M059J (cell line): Measurements from ENCODE around the gene LHX2. TPM values are rescaled to one million over a fixed set of nuclear protein-coding genes. Genes with fewer than 3 reads are reported as not detected.

Source experiments
- DNase-seq: peaks from one replicate; pipeline ENCODE4 v3.0.0-alpha.2; 2012; ENCODE audit warnings: low read depth
- total RNA-seq: library from RNA; depleted of rRNA; stranded (reverse); fragments of >200 nt; shearing (Covaris generic); gene quantifications from 2 replicates; pipeline ENCODE4 v1.2.3, GENCODE V29; 2014

The LHX2 gene
- total RNA-seq, 1 experiment from 2014 or later, result 5.3 TPM

- DNase-seq, result no peak
Observed at GRCh38 chr9:124032247-124032646, 20.7 kb downstream of the LHX2 start.

DNA sequence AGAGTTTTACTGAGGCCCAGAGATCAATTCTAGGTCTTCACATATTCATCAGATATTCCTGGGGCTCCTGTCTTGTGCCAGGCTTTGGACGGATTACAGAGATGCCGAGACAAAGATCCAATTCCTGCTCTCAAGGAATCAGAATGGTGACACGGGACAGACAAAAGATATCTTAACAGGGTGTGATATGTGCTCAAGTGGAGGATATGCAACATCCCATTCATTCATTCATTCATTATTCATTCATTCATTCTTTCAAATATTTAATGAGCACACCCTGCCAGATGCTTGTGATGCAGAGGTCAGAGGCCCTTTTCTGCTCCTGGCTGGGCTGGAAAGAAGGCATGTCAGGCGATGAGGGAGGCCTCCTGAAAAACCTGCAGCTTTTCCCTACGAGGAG, 21.8 kb downstream of the LHX2 start:
- no peak for DNase-seq

GRCh38 chr9:124033967-124034366, 22.4 kb downstream of the LHX2 start:
- no peak for DNase-seq

GRCh38 chr9:124035001-124035650, 23.6 kb downstream of the LHX2 start:
- no peak for DNase-seq

GRCh38 chr9:124036578-124036977, 25.0 kb downstream of the LHX2 start:
- no peak for DNase-seq

DNA sequence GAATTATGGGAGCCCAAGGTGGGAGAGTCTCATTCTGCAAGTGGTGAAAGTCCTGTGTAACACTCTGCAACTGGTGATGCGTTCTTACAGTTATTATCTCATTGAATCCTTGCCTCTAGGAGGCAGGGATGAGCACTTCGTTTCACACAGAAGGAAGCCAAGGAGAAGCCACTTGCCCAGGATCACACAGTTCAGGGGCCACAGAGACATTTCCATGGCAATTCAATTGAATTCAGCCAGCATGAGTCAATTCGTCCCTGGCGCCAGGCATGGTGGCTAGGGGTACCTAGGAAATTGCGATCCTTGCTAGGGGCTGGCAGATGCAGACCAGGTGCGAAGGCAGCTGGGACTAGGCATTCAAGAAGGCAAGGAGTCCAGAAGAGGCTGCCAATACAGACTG, 26.2 kb downstream of the LHX2 start:
- peak; percentile 50 for DNase-seq

- peak; percentile 60 for DNase-seq
Observed at GRCh38 chr9:124038239-124038638, 26.7 kb downstream of the LHX2 start.

- no peak for DNase-seq
Observed at GRCh38 chr9:124038790-124039633, 27.4 kb downstream of the LHX2 start.

- DNase-seq, result peak; percentile 74
Observed at GRCh38 chr9:124040186-124040931, 28.8 kb downstream of the LHX2 start.

- peak; percentile 19 for DNase-seq
Observed at GRCh38 chr9:124040935-124041816, 29.6 kb downstream of the LHX2 start.

DNA sequence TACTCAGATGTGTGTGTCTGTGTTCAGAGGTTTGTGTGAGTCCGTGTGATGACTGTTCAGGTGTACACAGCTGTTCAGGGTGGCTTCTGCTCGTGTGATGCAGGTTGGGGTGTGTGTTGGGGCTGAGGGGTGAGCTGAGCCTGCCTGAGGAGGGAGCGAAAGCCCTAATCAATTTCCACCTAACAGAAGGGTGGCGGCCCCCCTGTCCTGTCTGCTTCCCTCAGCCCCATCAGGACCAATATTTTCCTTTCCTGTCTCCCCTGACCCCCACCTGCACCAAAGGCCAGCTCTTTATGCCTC, 30.2 kb downstream of the LHX2 start:
- DNase-seq, result no peak

GRCh38 chr9:124042201-124042721, 30.7 kb downstream of the LHX2 start:
- peak; percentile 33 for DNase-seq

DNA sequence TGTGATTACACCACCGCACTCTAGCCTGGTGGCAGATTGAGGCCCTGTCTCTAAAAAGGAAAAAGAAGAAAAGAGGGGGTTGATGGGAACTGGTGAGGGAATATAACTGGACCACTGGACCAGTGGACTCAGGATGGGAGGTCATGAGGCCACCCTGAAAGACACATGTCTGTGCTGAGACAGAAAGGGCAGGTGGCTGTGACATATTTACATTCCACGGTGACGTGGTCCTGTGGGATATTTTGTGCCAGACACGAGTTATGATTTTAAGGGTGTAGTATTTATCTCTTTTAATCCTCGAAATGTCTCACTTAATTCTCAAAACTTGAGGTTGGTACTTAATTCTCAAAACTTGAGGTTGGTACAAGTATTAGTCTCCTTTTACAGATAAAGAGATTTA, 32.9 kb downstream of the LHX2 start:
- DNase-seq, result no peak

DNA sequence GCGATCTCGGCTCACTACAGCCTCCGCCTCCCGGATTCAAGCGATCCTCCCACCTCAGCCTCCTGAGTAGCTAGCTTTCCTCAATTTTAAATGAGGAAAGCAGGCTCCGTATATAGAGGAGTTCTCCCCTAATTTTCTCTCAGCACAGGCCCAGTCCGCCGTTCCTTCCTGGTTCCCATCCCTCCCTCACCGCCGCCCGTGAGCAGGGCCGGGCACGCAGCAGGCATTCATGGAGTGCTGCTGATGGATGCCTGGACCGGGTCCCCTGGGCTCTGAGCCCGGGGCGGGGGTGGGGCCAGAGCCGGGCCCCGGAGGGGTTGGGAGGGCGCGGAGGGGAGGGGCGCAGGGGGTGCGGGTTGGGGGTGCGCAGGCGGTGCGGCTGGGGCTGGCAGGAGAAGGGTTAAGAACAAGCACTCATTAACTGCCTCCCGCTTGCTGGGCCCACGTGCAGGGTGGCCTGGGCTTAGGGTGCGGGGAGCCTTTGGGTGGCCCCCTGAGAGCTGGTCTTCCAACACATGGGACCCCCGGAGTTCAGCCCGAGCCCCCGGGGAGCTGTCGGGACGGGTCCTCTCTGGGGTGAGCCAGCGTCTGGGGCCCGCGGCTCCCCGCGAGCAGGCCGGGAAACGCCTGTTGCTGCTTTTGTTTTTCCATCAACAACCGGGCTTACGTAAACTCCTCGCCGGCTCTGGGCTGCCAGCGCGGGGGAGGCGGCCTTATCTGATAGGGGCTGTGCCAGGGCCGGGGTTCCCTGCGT, 33.7 kb downstream of the LHX2 start:
- peak; percentile 35 for DNase-seq

- DNase-seq, result no peak
Observed at GRCh38 chr9:124045830-124046177, 34.2 kb downstream of the LHX2 start.

DNA sequence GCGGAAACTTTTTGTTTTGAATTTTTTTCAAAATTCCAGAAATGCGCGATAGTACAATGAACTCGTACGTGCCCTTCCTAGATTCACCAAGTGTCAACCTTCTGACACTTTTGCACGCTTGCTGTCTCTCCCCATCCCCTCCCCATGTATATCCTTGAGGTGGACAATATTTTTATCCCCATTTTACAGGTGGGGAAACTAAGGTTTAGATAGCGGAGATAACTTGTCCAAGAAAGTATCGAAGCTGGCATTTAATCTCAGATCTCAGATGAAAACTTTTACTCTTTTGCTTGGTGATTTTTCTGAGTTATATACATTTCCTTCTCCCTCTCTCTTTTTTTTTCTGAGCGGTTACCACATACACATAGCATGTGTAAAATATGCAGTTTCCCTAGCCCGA, 34.6 kb downstream of the LHX2 start:
- DNase-seq, result no peak

DNA sequence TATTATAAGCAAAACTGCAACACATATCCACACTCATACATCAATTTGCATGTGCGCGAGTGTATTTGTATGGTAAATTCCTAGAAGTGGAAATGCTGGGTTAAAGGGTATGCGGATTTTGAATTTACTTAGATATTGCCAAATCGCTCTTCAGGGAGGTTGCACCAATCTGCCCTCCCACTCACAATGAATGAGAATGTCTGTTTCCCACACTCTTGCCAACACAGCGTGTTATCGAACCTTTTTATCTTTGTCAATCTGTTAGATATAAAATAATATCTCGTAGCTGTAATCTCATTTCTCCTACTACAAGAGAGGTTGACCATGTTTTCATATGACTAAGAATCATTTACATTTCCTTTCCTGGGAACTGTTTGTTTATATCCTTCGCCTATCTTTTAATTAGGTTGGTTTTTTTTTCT, 35.7 kb downstream of the LHX2 start:
- no peak for DNase-seq

- DNase-seq, result no peak
Observed at GRCh38 chr9:124050955-124051354, 39.4 kb downstream of the LHX2 start.

DNA sequence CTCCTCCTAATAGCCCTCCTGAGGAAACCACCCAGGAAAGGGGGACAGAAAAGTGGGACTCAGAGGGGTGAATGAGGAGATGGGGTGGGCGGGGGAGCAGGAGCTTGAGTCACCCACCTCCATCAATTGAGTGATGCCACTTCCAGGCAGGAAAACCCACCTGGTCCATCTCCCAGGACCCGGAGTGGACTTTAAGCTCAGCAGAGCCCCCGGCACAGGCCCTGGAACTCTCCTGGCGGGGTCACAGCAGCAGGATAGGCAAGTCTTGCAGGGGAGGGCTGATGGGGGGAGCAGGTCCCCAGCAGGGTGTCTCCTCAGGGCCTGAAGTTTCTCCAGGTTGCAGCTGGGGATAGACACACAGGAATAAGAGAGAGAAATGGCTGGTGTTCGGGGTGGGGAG, 40.8 kb downstream of the LHX2 start:
- no peak for DNase-seq

DNA sequence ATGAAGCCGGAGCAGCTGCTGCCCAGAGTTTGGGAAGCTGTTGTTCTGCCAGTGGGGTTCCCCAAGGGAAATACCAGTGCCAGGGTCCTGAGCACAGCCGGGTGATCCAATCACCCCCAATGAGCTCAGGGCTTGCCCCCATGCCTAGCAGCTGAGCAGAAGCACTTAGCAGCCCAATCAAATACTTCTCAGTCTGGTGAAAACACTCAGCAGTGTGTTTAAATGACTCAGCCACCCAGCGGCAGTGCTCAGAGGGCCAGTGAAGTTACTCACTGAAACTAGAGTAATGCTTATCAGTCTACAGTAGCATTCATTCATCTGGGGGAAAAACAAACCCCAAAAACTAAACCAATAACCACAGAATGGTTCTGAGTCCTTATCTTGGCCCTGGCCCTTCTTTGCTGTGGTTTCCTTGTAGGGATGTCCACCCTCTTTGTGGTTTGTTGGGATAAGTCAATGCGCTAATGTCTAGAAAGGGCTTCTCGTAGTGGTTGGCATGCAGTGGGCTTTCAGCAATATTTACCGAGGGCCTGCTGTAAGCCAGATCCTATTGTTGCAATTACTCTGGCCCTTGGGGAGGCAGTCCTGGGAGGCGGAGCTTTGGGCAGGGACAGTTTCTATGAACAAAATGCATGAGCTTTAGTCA, 43.1 kb downstream of the LHX2 start:
- peak; percentile 98 for DNase-seq
